ENCODE measurements around the gene CA10. TPM values are rescaled to one million over a fixed set of nuclear protein-coding genes. Genes with fewer than 3 reads are reported as not detected.

CA10 gene
- total and polyA plus RNA-seq, 2 donors (not counting 3 experiments of a cell fraction or from before 2014, with no cell fraction given) = not detected

DNA sequence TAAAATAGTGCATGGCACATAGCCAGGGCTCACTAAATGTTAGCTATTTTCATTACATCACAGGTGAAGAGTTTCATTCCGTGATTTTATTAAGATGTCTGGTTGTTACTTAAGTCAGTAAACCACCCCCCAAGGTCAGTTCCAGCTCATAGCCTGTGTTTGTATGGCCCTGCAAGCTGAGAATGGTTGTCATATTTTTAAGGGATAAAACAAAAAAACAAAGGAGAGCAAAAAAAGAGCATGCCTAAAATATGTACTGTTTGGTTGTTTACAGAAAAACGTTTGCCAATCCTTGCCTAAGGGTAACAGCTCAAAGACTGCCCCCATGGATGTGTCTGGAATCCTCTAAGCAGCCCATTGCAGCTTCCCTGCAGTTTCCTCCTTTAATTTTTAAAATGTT, 329.6 kb downstream of the CA10 start:
- Histone ChIP-seq H3K4me2 (ENCODE audit: insufficient read depth, low read length) (no peak overlapping the region), H3K36me3 (ENCODE audit: control insufficient read depth in 2 of 2, extremely low read depth in 1 of 2, insufficient read depth in 2 of 2, low read length in 2 of 2) (no peaks in the 10 kb centered on the region), H3K9me3 (replicated peaks; ENCODE audit: control insufficient read depth, insufficient read depth, low read length) (peaks cover 4% of the 10 kb centered on the region), H3K79me2 (ENCODE audit: control insufficient read depth, insufficient read depth, low read length) (no peaks in the 10 kb centered on the region), H3K9me1 (replicated peaks; ENCODE audit: control insufficient read depth, extremely low read depth, insufficient read depth, low read length) (no peaks in the 10 kb centered on the region), H3K4me3 (replicated peaks in 1 of 3; ENCODE audit: insufficient read depth in 1 of 3, low read depth in 1 of 3, low read length in 3 of 3) (no peak overlapping the region), H3K27ac (ENCODE audit: insufficient read depth, low read depth, low read length) (no peak overlapping the region), H3K4me1 (ENCODE audit: control insufficient read depth, extremely low read depth, insufficient read depth, low read length) (no peaks in the 10 kb centered on the region), H4K20me1 (replicated peaks; ENCODE audit: control insufficient read depth, extremely low read depth, insufficient read depth, low read length) (no peaks in the 10 kb centered on the region), H2AFZ (ENCODE audit: low read depth, low read length) (no peak overlapping the region), H3K9ac (replicated peaks; ENCODE audit: extremely low read depth, insufficient read depth, low read length) (no peak overlapping the region), H3K27me3 (ENCODE audit: control insufficient read depth in 2 of 2, insufficient read depth in 2 of 2, low read length in 2 of 2) (no peaks in the 10 kb centered on the region)
- DNase-seq (ENCODE audit: low read depth, low spot score) (no peak), FAIRE-seq (no peak)
- ChIA-PET CTCF (interaction anchor here (1.7 kb wide), 1 partner anchor 18 kb away, joined by 4 read pairs; no protein-coding TSS in a partner anchor), POLR2A (no interaction called here)
- intact Hi-C loops (cut with micrococcal nuclease) (no loop called here), dilution Hi-C loops (cut with MboI; ENCODE audit: extremely low pct_ligation_motif_present, low sequenced_read_pairs) (no loop called here)
- TF ChIP-seq EZH2 (IDR thresholded peaks at IDR 0.05; ENCODE audit: borderline replicate concordance, low read depth, low read length, severe bottlenecking) = no peak
- no peak for TF ChIP-seq GATA2 (IDR thresholded peaks at IDR 0.05; ENCODE audit: insufficient read depth, insufficient read length, low read depth, low read length)
- no peak for TF ChIP-seq MYC (IDR thresholded peaks at IDR 0.05; ENCODE audit: low read depth, low read length)
- TF ChIP-seq POLR2AphosphoS5 (IDR thresholded peaks at IDR 0.05; ENCODE audit: insufficient read depth, low read depth, low read length) = no peak
- no peak for TF ChIP-seq FOS (IDR thresholded peaks at IDR 0.05; ENCODE audit: borderline replicate concordance, insufficient read depth, low read length)
- no peak for TF ChIP-seq POLR2A (IDR thresholded peaks at IDR 0.05; ENCODE audit: low read depth, low read length)
- no peak for TF ChIP-seq MAX (IDR thresholded peaks at IDR 0.05; ENCODE audit: insufficient read depth, insufficient read length)
- TF ChIP-seq, protein P1, sequence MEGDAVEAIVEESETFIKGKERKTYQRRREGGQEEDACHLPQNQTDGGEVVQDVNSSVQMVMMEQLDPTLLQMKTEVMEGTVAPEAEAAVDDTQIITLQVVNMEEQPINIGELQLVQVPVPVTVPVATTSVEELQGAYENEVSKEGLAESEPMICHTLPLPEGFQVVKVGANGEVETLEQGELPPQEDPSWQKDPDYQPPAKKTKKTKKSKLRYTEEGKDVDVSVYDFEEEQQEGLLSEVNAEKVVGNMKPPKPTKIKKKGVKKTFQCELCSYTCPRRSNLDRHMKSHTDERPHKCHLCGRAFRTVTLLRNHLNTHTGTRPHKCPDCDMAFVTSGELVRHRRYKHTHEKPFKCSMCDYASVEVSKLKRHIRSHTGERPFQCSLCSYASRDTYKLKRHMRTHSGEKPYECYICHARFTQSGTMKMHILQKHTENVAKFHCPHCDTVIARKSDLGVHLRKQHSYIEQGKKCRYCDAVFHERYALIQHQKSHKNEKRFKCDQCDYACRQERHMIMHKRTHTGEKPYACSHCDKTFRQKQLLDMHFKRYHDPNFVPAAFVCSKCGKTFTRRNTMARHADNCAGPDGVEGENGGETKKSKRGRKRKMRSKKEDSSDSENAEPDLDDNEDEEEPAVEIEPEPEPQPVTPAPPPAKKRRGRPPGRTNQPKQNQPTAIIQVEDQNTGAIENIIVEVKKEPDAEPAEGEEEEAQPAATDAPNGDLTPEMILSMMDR (IDR thresholded peaks at IDR 0.05; ENCODE audit: extremely low read depth in 1 of 2, insufficient read depth in 1 of 2, low read depth in 1 of 2, low read length in 2 of 2) = no peak
- TF ChIP-seq JUN (IDR thresholded peaks at IDR 0.05; ENCODE audit: borderline replicate concordance, insufficient read depth, insufficient read length, low read depth) = no peak
- no TSS peak for BruUV-seq (replicated peaks)
